Nephron progenitor cell (in vitro differentiated cells): ENCODE measurements around the gene SLC22A8.

ENCODE experiments used
- DNase-seq: peaks from one replicate; pipeline ENCODE4 v3.0.0; 2021
- H3K27ac Mint-ChIP-seq: 2 replicates; pipeline ENCODE4 v1.8.0; 2021; ENCODE audit warnings: mild to moderate bottlenecking, moderate library complexity, mixed read lengths
- H3K27me3 Mint-ChIP-seq: 2 replicates; pipeline ENCODE4 v1.8.0; 2021; ENCODE audit warnings: mild to moderate bottlenecking, low read depth, mixed read lengths; ENCODE audit not compliant: poor library complexity
- H3K36me3 Mint-ChIP-seq: 2 replicates; pipeline ENCODE4 v1.8.0; 2021; ENCODE audit warnings: low read depth, mixed read lengths
- H3K4me1 Mint-ChIP-seq: 2 replicates; pipeline ENCODE4 v1.8.0; 2021; ENCODE audit warnings: mixed read lengths
- H3K4me3 Mint-ChIP-seq: 2 replicates; pipeline ENCODE4 v1.8.0; 2021; ENCODE audit warnings: mild to moderate bottlenecking, moderate library complexity, mixed read lengths
- H3K9me3 Mint-ChIP-seq: 2 replicates; pipeline ENCODE4 v1.8.0; 2021; ENCODE audit warnings: mild to moderate bottlenecking, moderate library complexity, mixed read lengths
- CTCF ChIP-seq: fragments of 200-600 bp; sonication (generic); IDR thresholded peaks from 2 replicates; pipeline ENCODE4 v1.5.0; 2021; ENCODE audit warnings: antibody characterized with exemption

The SLC22A8 gene

GRCh38 chr11:63014408-63015055 is 1.1 kb downstream of the SLC22A8 start:
- no peaks in the 10 kb centered on the region for H3K36me3 Mint-ChIP-seq

GRCh38 chr11:63012839-63013238 is 2.8 kb downstream of the SLC22A8 start:
- H3K36me3 Mint-ChIP-seq: no peaks in the 10 kb centered on the region
- no peaks in the 10 kb centered on the region for H3K9me3 Mint-ChIP-seq
- H3K4me3 Mint-ChIP-seq: no peak overlapping the region
- H3K27ac Mint-ChIP-seq: no peak overlapping the region
- DNase-seq: no peak
- TF ChIP-seq CTCF: no peak
- peaks cover 11% of the 10 kb centered on the region for H3K4me1 Mint-ChIP-seq
- H3K27me3 Mint-ChIP-seq: peaks cover 26% of the 10 kb centered on the region

More at GRCh38 chr11:63014408-63015055, 1.1 kb downstream of the SLC22A8 start:
- no peak for TF ChIP-seq CTCF
- Mint-ChIP-seq H3K27me3 (peaks cover 30% of the 10 kb centered on the region), H3K4me3 (no peak overlapping the region), H3K9me3 (no peaks in the 10 kb centered on the region), H3K4me1 (peaks cover 16% of the 10 kb centered on the region), H3K27ac (no peak overlapping the region)
- no peak for DNase-seq

- Mint-ChIP-seq H3K27me3 (peaks cover 24% of the 10 kb centered on the region), H3K9me3 (no peaks in the 10 kb centered on the region), H3K36me3 (no peaks in the 10 kb centered on the region), H3K4me3 (no peak overlapping the region), H3K4me1 (peaks cover 7% of the 10 kb centered on the region), H3K27ac (no peak overlapping the region)
- no peak for TF ChIP-seq CTCF
- DNase-seq: no peak
Observed at GRCh38 chr11:63012430-63012829, 3.2 kb downstream of the SLC22A8 start.

- Mint-ChIP-seq H3K27ac (no peak overlapping the region), H3K36me3 (no peaks in the 10 kb centered on the region), H3K27me3 (peaks cover 23% of the 10 kb centered on the region), H3K9me3 (no peaks in the 10 kb centered on the region), H3K4me3 (no peak overlapping the region), H3K4me1 (peaks cover 5% of the 10 kb centered on the region)
- no peak for DNase-seq
- TF ChIP-seq CTCF: no peak
Observed at GRCh38 chr11:63010934-63011439, 4.7 kb downstream of the SLC22A8 start.

GRCh38 chr11:63007920-63008319 is 7.7 kb downstream of the SLC22A8 start:
- H3K27me3 Mint-ChIP-seq: peaks cover 19% of the 10 kb centered on the region
- H3K4me3 Mint-ChIP-seq: no peak overlapping the region
- TF ChIP-seq CTCF: no peak
- no peaks in the 10 kb centered on the region for H3K9me3 Mint-ChIP-seq
- no peak overlapping the region for H3K27ac Mint-ChIP-seq
- no peaks in the 10 kb centered on the region for H3K4me1 Mint-ChIP-seq
- no peaks in the 10 kb centered on the region for H3K36me3 Mint-ChIP-seq
- no peak for DNase-seq

- no peak for TF ChIP-seq CTCF
- Mint-ChIP-seq H3K36me3 (no peaks in the 10 kb centered on the region), H3K9me3 (no peaks in the 10 kb centered on the region), H3K4me1 (no peaks in the 10 kb centered on the region), H3K27me3 (peaks cover 32% of the 10 kb centered on the region), H3K27ac (no peak overlapping the region), H3K4me3 (no peak overlapping the region)
- DNase-seq: no peak
Observed at GRCh38 chr11:63001456-63001855, 14.2 kb downstream of the SLC22A8 start.
